Suprapubic skin (tissue), 4 donors: Measurements from ENCODE around the gene RPA1. TPM values are rescaled to one million over a fixed set of nuclear protein-coding genes. Genes with fewer than 3 reads are reported as not detected.

Experiments
- DNase-seq, 2 donors: peaks; one replicate each; pipeline ENCODE4 v3.0.0-alpha.2; 2019; ENCODE audit warnings: low spot score in 2 of 2
- H3K27ac ChIP-seq: fragments of 200-600 bp; sonication (generic); one replicate; pipeline ENCODE4 v1.5.1; 2019
- H3K27me3 ChIP-seq: fragments of 200-600 bp; sonication (generic); one replicate; pipeline ENCODE4 v1.5.1; 2019
- H3K36me3 ChIP-seq: fragments of 200-600 bp; sonication (generic); one replicate; pipeline ENCODE4 v1.5.1; 2019
- H3K4me1 ChIP-seq: fragments of 200-600 bp; sonication (generic); one replicate; pipeline ENCODE4 v1.5.1; 2019
- H3K4me3 ChIP-seq: fragments of 200-600 bp; sonication (generic); one replicate; pipeline ENCODE4 v1.5.1; 2019; ENCODE audit warnings: mild to moderate bottlenecking
- H3K9me3 ChIP-seq: fragments of 200-600 bp; sonication (generic); one replicate; pipeline ENCODE4 v1.5.1; 2019
- CTCF ChIP-seq, 2 donors: fragments of 200-600 bp in 1 of 2; fragments of 450-650 bp in 1 of 2; sonication (generic) in 1 of 2; IDR thresholded peaks; one replicate each; pipeline ENCODE4 v1.5.1; 2016 to 2019; ENCODE audit warnings: antibody characterized with exemption in 2 of 2, mild to moderate bottlenecking in 1 of 2, moderate library complexity in 1 of 2
- EP300 ChIP-seq: sonication (generic); formaldehyde crosslinking; IDR thresholded peaks from one replicate; pipeline ENCODE4 v1.6.1; 2017; ENCODE audit warnings: antibody characterized with exemption
- POLR2A ChIP-seq, 2 donors: fragments of 450-650 bp; IDR thresholded peaks; one replicate each; pipeline ENCODE4 v1.6.1; 2017; ENCODE audit warnings: antibody characterized with exemption in 2 of 2, mild to moderate bottlenecking in 2 of 2, moderate library complexity in 2 of 2
- POLR2AphosphoS5 ChIP-seq, 3 donors: sonication (generic); formaldehyde crosslinking; IDR thresholded peaks; one replicate each; pipeline ENCODE4 v1.6.1; 2017; ENCODE audit warnings: antibody characterized with exemption in 3 of 3
- WGBS: methylation state at CpG from one replicate; pipeline ENCODE4 v1.1.5; 2018; 5-methylcytosine and 5-hydroxymethylcytosine counted together
- total RNA-seq, 4 donors: library from RNA; depleted of rRNA; stranded (reverse); fragments of >200 nt; gene quantifications; one replicate each; pipeline ENCODE4 v1.1.0, GENCODE V29; 2016

Gene RPA1
- total RNA-seq, 4 donors from 2014 or later, result 27.6 to 58.2 (median 36.7) TPM

DNA sequence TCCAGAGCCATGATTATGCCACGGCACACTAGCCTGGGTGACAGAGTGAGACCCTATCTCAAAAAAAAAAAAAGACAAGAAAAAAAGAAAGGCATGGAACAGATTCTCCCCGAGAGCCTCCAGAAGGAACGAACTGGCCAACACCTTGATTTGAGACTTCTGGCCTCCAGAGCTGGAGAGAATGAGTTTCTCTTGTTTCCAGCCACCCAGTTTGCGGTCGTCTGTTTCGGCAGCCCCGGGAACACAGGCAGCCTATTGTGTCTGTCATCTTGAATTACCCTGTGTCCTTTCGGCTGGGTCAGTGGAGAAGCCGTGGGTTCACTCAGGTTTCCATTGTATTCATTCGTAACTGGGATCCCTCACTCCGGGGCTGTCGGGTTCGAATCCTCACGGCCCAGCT, 83.9 kb downstream of the RPA1 start:
- H3K4me3 ChIP-seq, result no peak overlapping the region
- peaks cover 32% of the 10 kb centered on the region for H3K27me3 ChIP-seq
- H3K9me3 ChIP-seq, result no peaks in the 10 kb centered on the region
- no peak overlapping the region for H3K27ac ChIP-seq
- no peaks in the 10 kb centered on the region for H3K36me3 ChIP-seq
- no peak for TF ChIP-seq POLR2AphosphoS5 (IDR thresholded peaks at IDR 0.05)
- TF ChIP-seq POLR2A (IDR thresholded peaks at IDR 0.05), result no peak
- no peak for TF ChIP-seq EP300
- TF ChIP-seq CTCF (IDR thresholded peaks at IDR 0.05), result no peak
- DNase-seq, result no peak
- 89% methylated on average over 14 of the region's 14 CpGs for WGBS
- peaks cover 4% of the 10 kb centered on the region for H3K4me1 ChIP-seq

DNA sequence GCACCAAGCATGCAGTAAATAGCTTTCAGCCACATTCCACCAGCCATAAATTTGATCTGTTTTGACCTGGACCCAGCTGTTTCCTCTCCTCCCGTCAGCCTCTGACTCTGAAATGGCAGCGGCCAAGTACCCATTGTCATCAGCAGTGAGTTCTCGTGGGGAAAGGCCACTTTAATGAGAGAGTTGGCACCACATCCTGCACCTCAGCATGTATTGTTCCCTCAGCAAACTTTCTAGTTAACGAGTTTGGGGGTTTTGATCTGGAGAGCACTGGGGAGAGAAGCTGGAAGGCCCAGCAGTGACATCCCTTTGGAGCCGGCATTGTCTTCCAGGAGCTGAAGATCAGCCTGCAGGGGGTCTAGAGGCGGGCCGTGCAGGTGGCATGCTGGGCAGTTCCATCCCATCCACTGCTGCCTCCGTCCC, 84.9 kb downstream of the RPA1 start:
- Histone ChIP-seq H3K36me3 (no peaks in the 10 kb centered on the region), H3K27me3 (peaks cover 32% of the 10 kb centered on the region), H3K27ac (no peak overlapping the region), H3K4me3 (no peak overlapping the region), H3K4me1 (no peaks in the 10 kb centered on the region), H3K9me3 (no peaks in the 10 kb centered on the region)
- DNase-seq, result no peak
- 49% methylated on average over 7 of the region's 8 CpGs for WGBS
- TF ChIP-seq EP300, result no peak
- no peak for TF ChIP-seq POLR2AphosphoS5 (IDR thresholded peaks at IDR 0.05)
- no peak for TF ChIP-seq POLR2A (IDR thresholded peaks at IDR 0.05)
- TF ChIP-seq CTCF (IDR thresholded peaks at IDR 0.05), result no peak

DNA sequence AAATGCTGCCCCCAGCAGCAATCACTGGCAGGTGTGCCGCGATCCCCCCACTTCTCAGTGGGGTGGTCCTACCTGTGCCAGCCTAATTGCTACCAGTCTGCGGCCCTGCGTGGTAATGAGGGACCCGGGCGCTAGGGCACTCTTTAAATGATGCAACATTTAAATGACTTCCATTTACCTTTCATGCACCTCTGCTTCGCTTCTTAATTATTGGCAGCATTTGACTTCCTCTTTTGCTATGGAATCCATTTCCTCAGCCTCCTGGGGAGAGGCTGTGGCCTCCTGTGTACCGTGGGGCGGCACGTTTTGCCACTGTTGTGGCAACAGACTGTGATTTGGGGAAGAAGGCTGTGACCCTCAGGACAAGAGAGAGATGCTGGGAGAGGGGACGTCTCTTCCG, 86.1 kb downstream of the RPA1 start:
- Histone ChIP-seq H3K4me1 (no peaks in the 10 kb centered on the region), H3K36me3 (no peaks in the 10 kb centered on the region), H3K9me3 (no peaks in the 10 kb centered on the region), H3K4me3 (no peak overlapping the region), H3K27ac (no peak overlapping the region), H3K27me3 (peaks cover 32% of the 10 kb centered on the region)
- 75% methylated on average over 12 of the region's 12 CpGs for WGBS
- no peak for DNase-seq
- TF ChIP-seq POLR2A (IDR thresholded peaks at IDR 0.05) (no peak), EP300 (no peak), CTCF (IDR thresholded peaks at IDR 0.05) (no peak), POLR2AphosphoS5 (IDR thresholded peaks at IDR 0.05) (no peak)

- Histone ChIP-seq H3K4me3 (no peak overlapping the region), H3K4me1 (no peaks in the 10 kb centered on the region), H3K27me3 (peaks cover 30% of the 10 kb centered on the region), H3K9me3 (no peaks in the 10 kb centered on the region), H3K36me3 (no peaks in the 10 kb centered on the region), H3K27ac (no peak overlapping the region)
- no peak for DNase-seq
- no peak for TF ChIP-seq CTCF (IDR thresholded peaks at IDR 0.05)
- no peak for TF ChIP-seq EP300
- TF ChIP-seq POLR2AphosphoS5 (IDR thresholded peaks at IDR 0.05), result no peak
- TF ChIP-seq POLR2A (IDR thresholded peaks at IDR 0.05), result no peak
- 70% methylated on average over 14 of the region's 14 CpGs for WGBS
These were observed 86.5 kb downstream of the RPA1 start for GRCh38 chr17:1916316-1916715.

DNA sequence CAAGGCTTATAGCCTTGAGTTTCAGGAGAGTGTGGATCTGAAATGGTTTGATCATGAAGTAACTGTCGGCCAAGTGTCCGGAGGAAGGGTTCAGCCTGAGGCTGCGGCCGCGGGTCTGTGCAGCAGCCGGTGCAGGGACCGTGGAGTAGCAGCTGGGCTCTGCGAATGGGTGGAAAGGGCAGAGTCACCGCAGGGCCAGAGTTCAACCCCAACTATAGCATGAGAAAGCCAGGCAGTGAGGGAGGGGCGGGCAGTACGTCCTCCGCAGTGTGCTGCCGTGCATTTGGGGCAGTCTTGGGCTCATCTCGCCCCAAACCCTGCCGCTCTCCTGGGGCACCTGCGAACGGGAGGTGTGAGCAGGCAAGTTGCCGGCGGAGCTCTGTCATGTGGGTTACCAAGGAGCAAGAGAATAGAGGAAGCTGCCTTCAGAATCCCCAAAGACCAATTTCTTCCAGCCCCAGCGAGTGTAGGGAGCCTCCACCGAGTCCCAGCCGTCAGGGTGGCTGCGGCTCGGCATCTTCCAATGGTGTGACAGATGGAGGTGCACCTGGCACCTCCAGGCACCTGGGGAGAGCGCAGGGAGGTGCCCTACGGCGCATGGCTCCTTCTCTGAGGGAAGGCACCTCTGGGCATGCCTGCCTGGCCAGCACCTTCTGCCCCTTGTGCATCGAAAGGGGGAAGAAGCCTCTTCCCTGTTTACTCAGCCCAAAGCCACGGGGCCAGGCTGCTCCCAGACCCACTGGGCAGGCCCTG, 87.3 kb downstream of the RPA1 start:
- Histone ChIP-seq H3K27me3 (peaks cover 22% of the 10 kb centered on the region), H3K4me3 (no peak overlapping the region), H3K36me3 (no peaks in the 10 kb centered on the region), H3K4me1 (no peaks in the 10 kb centered on the region), H3K9me3 (no peaks in the 10 kb centered on the region), H3K27ac (no peak overlapping the region)
- no peak for DNase-seq
- TF ChIP-seq POLR2AphosphoS5 (IDR thresholded peaks at IDR 0.05) (no peak), CTCF (IDR thresholded peaks at IDR 0.05) (no peak)
- 79% methylated on average over 26 of the region's 29 CpGs for WGBS
